ENCODE measurements around the gene WIPF3.
"Not testable (repeated sequence)": the region's sequence is repeated elsewhere in the genome, so short reads cannot be mapped to it uniquely, and the experiment has no call there.

WIPF3 gene

DNA sequence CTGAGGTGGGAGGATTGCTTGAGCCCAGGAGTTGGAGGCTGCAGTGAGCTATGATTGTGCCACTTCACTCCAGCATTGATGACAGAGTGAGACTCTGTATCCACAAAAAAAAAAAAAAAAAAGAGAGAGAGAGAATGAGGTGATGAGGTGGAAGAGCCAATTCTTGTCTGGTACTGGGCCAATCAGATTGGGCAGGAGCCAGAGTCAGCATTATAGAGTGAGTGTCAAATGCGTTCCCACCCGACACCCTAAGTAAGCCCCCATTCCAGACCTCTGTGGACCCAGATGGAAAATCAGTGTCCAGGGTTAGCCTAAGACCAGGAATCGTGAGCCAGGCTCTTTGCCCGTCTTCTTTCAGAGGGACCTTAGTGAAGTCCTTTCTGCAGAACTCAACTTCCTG lies 83.9 kb downstream of the WIPF3 start:
- H3K4me2 ChIP-seq (ENCODE audit: low read length) = no peak overlapping the region
- H4K20me1 ChIP-seq (ENCODE audit: control insufficient read depth, insufficient read depth, low read depth, low read length) = no peaks in the 10 kb centered on the region
- H3K27ac ChIP-seq (ENCODE audit: low read depth, low read length) = no peak overlapping the region
- H3K9me2 ChIP-seq (replicated peaks; ENCODE audit: control insufficient read depth, low read length) = no peaks in the 10 kb centered on the region
- H3K4me3 ChIP-seq (ENCODE audit: low read length) = no peak overlapping the region
- H3K27me3 ChIP-seq (ENCODE audit: control insufficient read depth, low read length) = peaks cover 6% of the 10 kb centered on the region; the same call in 1 of the 2 replicates
- no peaks in the 10 kb centered on the region for H3K36me3 ChIP-seq (ENCODE audit: control insufficient read depth, low read length)
- no peaks in the 10 kb centered on the region for H3K79me2 ChIP-seq (ENCODE audit: control insufficient read depth, low read length)
- H3F3A ChIP-seq (ENCODE audit: control insufficient read depth, insufficient read depth) = no peaks in the 10 kb centered on the region
- H3K9me3 ChIP-seq (ENCODE audit: control insufficient read depth, insufficient read depth, low read length) = no peaks in the 10 kb centered on the region
- TF ChIP-seq, protein P1, sequence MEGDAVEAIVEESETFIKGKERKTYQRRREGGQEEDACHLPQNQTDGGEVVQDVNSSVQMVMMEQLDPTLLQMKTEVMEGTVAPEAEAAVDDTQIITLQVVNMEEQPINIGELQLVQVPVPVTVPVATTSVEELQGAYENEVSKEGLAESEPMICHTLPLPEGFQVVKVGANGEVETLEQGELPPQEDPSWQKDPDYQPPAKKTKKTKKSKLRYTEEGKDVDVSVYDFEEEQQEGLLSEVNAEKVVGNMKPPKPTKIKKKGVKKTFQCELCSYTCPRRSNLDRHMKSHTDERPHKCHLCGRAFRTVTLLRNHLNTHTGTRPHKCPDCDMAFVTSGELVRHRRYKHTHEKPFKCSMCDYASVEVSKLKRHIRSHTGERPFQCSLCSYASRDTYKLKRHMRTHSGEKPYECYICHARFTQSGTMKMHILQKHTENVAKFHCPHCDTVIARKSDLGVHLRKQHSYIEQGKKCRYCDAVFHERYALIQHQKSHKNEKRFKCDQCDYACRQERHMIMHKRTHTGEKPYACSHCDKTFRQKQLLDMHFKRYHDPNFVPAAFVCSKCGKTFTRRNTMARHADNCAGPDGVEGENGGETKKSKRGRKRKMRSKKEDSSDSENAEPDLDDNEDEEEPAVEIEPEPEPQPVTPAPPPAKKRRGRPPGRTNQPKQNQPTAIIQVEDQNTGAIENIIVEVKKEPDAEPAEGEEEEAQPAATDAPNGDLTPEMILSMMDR (IDR thresholded peaks at IDR 0.05; ENCODE audit: low read depth, low read length, poor library complexity, severe bottlenecking) = no peak
- TF ChIP-seq EZH2phosphoT487 (IDR thresholded peaks at IDR 0.05; ENCODE audit: borderline replicate concordance, low read length) = no peak
- no peaks in the 10 kb centered on the region for H3K4me1 ChIP-seq (ENCODE audit: control insufficient read depth, low read length)

DNA sequence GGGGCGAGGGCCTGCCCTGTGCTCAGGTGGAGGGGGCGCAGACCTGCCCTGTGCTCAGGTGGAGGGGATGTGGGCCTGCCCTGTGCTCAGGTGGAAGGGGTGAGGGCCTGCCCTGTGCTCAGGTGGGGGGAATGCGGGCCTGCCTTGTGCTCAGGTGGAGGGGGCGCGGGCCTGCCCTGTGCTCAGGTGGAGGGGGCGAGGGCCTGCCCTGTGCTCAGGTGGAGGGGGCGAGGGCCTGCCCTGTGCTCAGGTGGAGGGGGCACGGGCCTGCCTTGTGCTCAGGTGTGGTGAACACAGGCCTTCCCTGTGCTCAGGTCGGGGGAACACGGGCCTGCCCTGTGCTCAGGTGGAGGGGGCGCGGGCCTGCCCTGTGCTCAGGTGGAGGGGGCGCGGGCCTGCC lies 84.5 kb downstream of the WIPF3 start:
- not testable (repeated sequence) for H4K20me1 ChIP-seq (ENCODE audit: control insufficient read depth, insufficient read depth, low read depth, low read length); H3K36me3 ChIP-seq (ENCODE audit: control insufficient read depth, low read length); H3K4me3 ChIP-seq (ENCODE audit: low read length); H3K9me3 ChIP-seq (ENCODE audit: control insufficient read depth, insufficient read depth, low read length); H3K27ac ChIP-seq (ENCODE audit: low read depth, low read length); H3K4me1 ChIP-seq (ENCODE audit: control insufficient read depth, low read length); H3K9me2 ChIP-seq (replicated peaks; ENCODE audit: control insufficient read depth, low read length); H3F3A ChIP-seq (ENCODE audit: control insufficient read depth, insufficient read depth); H3K4me2 ChIP-seq (ENCODE audit: low read length); H3K79me2 ChIP-seq (ENCODE audit: control insufficient read depth, low read length); H3K27me3 ChIP-seq (ENCODE audit: control insufficient read depth, low read length)

- Histone ChIP-seq H3K4me3 (ENCODE audit: low read length) (no peak overlapping the region), H3K9me3 (ENCODE audit: control insufficient read depth, insufficient read depth, low read length) (no peaks in the 10 kb centered on the region), H3K27ac (ENCODE audit: low read depth, low read length) (no peak overlapping the region), H4K20me1 (ENCODE audit: control insufficient read depth, insufficient read depth, low read depth, low read length) (no peaks in the 10 kb centered on the region), H3K4me2 (ENCODE audit: low read length) (no peak overlapping the region), H3K4me1 (ENCODE audit: control insufficient read depth, low read length) (no peaks in the 10 kb centered on the region), H3F3A (ENCODE audit: control insufficient read depth, insufficient read depth) (no peaks in the 10 kb centered on the region), H3K36me3 (ENCODE audit: control insufficient read depth, low read length) (no peaks in the 10 kb centered on the region), H3K79me2 (ENCODE audit: control insufficient read depth, low read length) (no peaks in the 10 kb centered on the region), H3K27me3 (ENCODE audit: control insufficient read depth, low read length) (peaks cover 4% of the 10 kb centered on the region; the same call in 1 of the 2 replicates), H3K9me2 (replicated peaks; ENCODE audit: control insufficient read depth, low read length) (no peaks in the 10 kb centered on the region)
- no peak for TF ChIP-seq EZH2phosphoT487 (IDR thresholded peaks at IDR 0.05; ENCODE audit: borderline replicate concordance, low read length)
- TF ChIP-seq, protein P1 (IDR thresholded peaks at IDR 0.05; ENCODE audit: low read depth, low read length, poor library complexity, severe bottlenecking) = no peak
Measured at GRCh38 chr7:29891766-29892165, 85.5 kb downstream of the WIPF3 start.

DNA sequence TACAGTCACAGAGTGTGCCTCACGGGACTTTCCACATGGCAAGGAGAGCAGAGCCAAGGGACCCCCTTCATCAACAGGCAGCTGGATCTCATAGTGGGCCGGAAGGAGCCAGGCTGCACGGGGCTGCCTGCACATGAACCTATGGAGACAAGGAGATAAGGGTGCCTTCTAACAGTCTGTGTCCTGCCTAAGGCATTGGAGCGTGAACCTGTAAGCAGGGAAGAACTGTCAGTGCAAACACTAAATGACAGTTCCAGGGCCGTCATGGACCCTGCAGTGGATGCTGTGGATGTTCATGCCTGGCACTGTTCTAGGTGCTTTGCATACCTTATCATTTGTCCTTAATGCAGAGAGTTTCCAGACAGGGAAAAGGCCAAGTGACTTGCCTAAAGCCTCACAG lies 85.9 kb downstream of the WIPF3 start:
- Histone ChIP-seq H3K9me3 (ENCODE audit: control insufficient read depth, insufficient read depth, low read length) (no peaks in the 10 kb centered on the region), H3K27me3 (ENCODE audit: control insufficient read depth, low read length) (peaks cover 4% of the 10 kb centered on the region; the same call in 1 of the 2 replicates), H3F3A (ENCODE audit: control insufficient read depth, insufficient read depth) (no peaks in the 10 kb centered on the region), H3K36me3 (ENCODE audit: control insufficient read depth, low read length) (no peaks in the 10 kb centered on the region), H3K79me2 (ENCODE audit: control insufficient read depth, low read length) (no peaks in the 10 kb centered on the region), H3K4me2 (ENCODE audit: low read length) (no peak overlapping the region), H4K20me1 (ENCODE audit: control insufficient read depth, insufficient read depth, low read depth, low read length) (no peaks in the 10 kb centered on the region), H3K9me2 (replicated peaks; ENCODE audit: control insufficient read depth, low read length) (no peaks in the 10 kb centered on the region), H3K27ac (ENCODE audit: low read depth, low read length) (no peak overlapping the region), H3K4me1 (ENCODE audit: control insufficient read depth, low read length) (no peaks in the 10 kb centered on the region), H3K4me3 (ENCODE audit: low read length) (no peak overlapping the region)
- TF ChIP-seq, protein P1 (IDR thresholded peaks at IDR 0.05; ENCODE audit: low read depth, low read length, poor library complexity, severe bottlenecking) = no peak
- TF ChIP-seq EZH2phosphoT487 (IDR thresholded peaks at IDR 0.05; ENCODE audit: borderline replicate concordance, low read length) = no peak
